Measurements from ENCODE around the gene NUP210.

NUP210 gene

GRCh38 chr3:13343601-13344000 is 76.5 kb downstream of the NUP210 start:
- no peak for DNase-seq (ENCODE audit: low read depth)
- H3K4me3 ChIP-seq (ENCODE audit: low read depth, low read length), result no peak overlapping the region
- TF ChIP-seq, protein P1, sequence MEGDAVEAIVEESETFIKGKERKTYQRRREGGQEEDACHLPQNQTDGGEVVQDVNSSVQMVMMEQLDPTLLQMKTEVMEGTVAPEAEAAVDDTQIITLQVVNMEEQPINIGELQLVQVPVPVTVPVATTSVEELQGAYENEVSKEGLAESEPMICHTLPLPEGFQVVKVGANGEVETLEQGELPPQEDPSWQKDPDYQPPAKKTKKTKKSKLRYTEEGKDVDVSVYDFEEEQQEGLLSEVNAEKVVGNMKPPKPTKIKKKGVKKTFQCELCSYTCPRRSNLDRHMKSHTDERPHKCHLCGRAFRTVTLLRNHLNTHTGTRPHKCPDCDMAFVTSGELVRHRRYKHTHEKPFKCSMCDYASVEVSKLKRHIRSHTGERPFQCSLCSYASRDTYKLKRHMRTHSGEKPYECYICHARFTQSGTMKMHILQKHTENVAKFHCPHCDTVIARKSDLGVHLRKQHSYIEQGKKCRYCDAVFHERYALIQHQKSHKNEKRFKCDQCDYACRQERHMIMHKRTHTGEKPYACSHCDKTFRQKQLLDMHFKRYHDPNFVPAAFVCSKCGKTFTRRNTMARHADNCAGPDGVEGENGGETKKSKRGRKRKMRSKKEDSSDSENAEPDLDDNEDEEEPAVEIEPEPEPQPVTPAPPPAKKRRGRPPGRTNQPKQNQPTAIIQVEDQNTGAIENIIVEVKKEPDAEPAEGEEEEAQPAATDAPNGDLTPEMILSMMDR (conservative IDR thresholded peaks at IDR 0.05; ENCODE audit: low read depth, low read length), result no peak

GRCh38 chr3:13341229-13341905 is 78.8 kb downstream of the NUP210 start:
- TF ChIP-seq, protein P1 (conservative IDR thresholded peaks at IDR 0.05; ENCODE audit: low read depth, low read length), result no peak
- DNase-seq (ENCODE audit: low read depth), result no peak
- no peak overlapping the region for H3K4me3 ChIP-seq (ENCODE audit: low read depth, low read length)

- TF ChIP-seq, protein P1 (conservative IDR thresholded peaks at IDR 0.05; ENCODE audit: low read depth, low read length), result no peak
- H3K4me3 ChIP-seq (ENCODE audit: low read depth, low read length), result no peak overlapping the region
- no peak for DNase-seq (ENCODE audit: low read depth)
Observed at GRCh38 chr3:13339833-13340232, 80.3 kb downstream of the NUP210 start.

DNA sequence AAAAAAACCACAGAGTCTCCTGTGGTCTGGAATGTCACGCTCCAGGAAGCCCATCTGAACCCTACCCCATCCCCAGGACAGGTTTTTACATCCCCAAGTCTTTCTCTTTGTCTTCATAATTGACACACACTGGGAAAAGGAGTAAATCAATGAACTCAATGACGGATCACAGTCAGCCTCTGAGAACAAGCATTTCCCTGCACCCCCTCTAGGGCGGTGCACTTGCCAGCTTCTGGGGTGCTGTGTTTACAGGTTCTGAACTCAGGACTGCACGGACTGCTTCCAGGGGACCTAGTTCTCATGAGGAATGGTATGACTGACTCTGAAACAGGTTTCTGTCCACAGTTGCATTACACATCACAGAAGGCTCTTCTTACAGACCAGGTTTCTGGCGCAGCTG is 81.1 kb downstream of the NUP210 start:
- no peak overlapping the region for H3K4me3 ChIP-seq (ENCODE audit: low read depth, low read length)
- no peak for DNase-seq (ENCODE audit: low read depth)
- TF ChIP-seq, protein P1 (conservative IDR thresholded peaks at IDR 0.05; ENCODE audit: low read depth, low read length), result no peak

GRCh38 chr3:13338231-13338630 is 81.9 kb downstream of the NUP210 start:
- no peak for DNase-seq (ENCODE audit: low read depth)
- no peak overlapping the region for H3K4me3 ChIP-seq (ENCODE audit: low read depth, low read length)
- TF ChIP-seq, protein P1 (conservative IDR thresholded peaks at IDR 0.05; ENCODE audit: low read depth, low read length), result no peak

DNA sequence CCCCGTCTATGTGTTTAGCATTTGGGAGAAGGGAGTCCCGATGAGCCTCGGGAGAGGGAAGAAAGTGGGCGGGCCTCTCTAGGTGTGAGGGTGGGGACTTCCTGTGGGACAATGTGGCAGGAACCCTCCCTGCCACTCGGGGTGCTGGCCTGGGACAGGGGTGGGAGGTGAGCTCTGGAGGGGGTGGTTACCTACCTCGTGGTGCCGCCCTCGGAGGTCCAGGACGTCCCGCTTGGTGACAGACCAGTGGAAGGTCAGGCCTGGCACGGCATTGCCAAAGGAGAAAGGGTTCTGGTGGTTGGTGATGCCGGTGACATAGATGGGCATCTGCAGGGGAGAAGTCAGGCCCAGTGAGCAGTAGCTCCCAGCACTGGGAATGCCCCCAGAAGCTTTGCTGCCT is 83.5 kb downstream of the NUP210 start:
- TF ChIP-seq, protein P1 (conservative IDR thresholded peaks at IDR 0.05; ENCODE audit: low read depth, low read length), result no peak
- DNase-seq (ENCODE audit: low read depth), result no peak
- no peak overlapping the region for H3K4me3 ChIP-seq (ENCODE audit: low read depth, low read length)

DNA sequence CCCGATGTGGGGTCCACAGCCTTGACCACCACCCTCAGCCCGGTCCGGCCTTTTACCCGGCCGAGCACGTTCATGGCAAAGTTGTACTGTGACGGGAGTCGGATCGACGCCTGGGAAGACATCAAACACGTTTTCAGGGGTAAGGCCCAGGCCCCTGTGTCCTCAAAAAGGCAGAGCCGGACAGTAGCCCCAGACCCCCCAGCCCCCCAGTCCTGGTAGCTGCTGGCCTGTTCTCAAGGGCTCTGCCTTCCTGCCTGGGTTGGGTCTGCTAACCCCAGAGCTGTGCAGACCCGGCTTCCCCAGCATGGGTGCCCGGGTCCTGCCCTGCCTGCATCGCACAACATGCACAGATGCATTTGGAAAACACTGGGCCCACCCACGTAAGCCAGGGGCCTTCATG is 84.6 kb downstream of the NUP210 start:
- DNase-seq (ENCODE audit: low read depth), result no peak
- TF ChIP-seq, protein P1 (conservative IDR thresholded peaks at IDR 0.05; ENCODE audit: low read depth, low read length), result no peak
- H3K4me3 ChIP-seq (ENCODE audit: low read depth, low read length), result no peak overlapping the region

All from choroid plexus epithelial cell (primary cell).